HepG2 (cell line): Measurements from ENCODE around the gene SMIM14. TPM values are rescaled to one million over a fixed set of nuclear protein-coding genes. Genes with fewer than 3 reads are reported as not detected.
A peak's percentile ranks its signal among the peaks of the same experiment; 100 is the strongest.

Experiments used
- AKAP8 ChIP-seq: sonication (generic); formaldehyde crosslinking; IDR thresholded peaks from 2 replicates; pipeline ENCODE4 v1.5.1; 2020; ENCODE audit warnings: mild to moderate bottlenecking, missing genetic modification reagents
- ATM ChIP-seq: fragments of 450-650 bp; IDR thresholded peaks from 2 replicates; pipeline ENCODE4 v1.7.1; 2017; ENCODE audit warnings: mild to moderate bottlenecking, borderline replicate concordance
- FOSL2 ChIP-seq: sonication (generic); formaldehyde crosslinking; IDR thresholded peaks from 2 replicates; pipeline ENCODE4 v1.4.0; 2020; ENCODE audit warnings: missing genetic modification reagents
- NFE2L2 ChIP-seq: fragments of 150-350 bp; IDR thresholded peaks from 2 replicates; pipeline ENCODE4 v1.6.1; 2014; ENCODE audit warnings: low read length
- NR2F2 ChIP-seq: IDR thresholded peaks from 2 replicates; pipeline ENCODE4 v1.6.1; 2012; ENCODE audit warnings: low read depth, inconsistent platforms, borderline replicate concordance
- PHF5A ChIP-seq: IDR thresholded peaks from one replicate; pipeline ENCODE4 v1.6.1; 2018; ENCODE audit warnings: low read depth, missing genetic modification reagents; ENCODE audit not compliant: unreplicated experiment
- PPARG ChIP-seq: conservative IDR thresholded peaks from 2 replicates; pipeline ENCODE4 v1.6.1; 2016; ENCODE audit warnings: missing biosample characterization, missing genetic modification reagents
- RNF2 ChIP-seq: fragments of 450-650 bp; conservative IDR thresholded peaks from 2 replicates; pipeline ENCODE4 v1.6.1; 2016; ENCODE audit warnings: low read depth
- SCMH1 ChIP-seq: sonication (generic); formaldehyde crosslinking; IDR thresholded peaks from 2 replicates; pipeline ENCODE4 v1.9.0; 2021; ENCODE audit warnings: missing genetic modification reagents, mild to moderate bottlenecking, borderline replicate concordance
- TOE1 ChIP-seq: sonication (generic); formaldehyde crosslinking; IDR thresholded peaks from 2 replicates; pipeline ENCODE4 v1.4.0; 2020; ENCODE audit warnings: mild to moderate bottlenecking, missing genetic modification reagents
- ZFP90 ChIP-seq: sonication (generic); formaldehyde crosslinking; IDR thresholded peaks from 2 replicates; pipeline ENCODE4 v1.8.0; 2022; ENCODE audit warnings: missing genetic modification reagents, mild to moderate bottlenecking, inconsistent platforms, borderline replicate concordance
- ZMAT3 ChIP-seq: sonication (generic); formaldehyde crosslinking; conservative IDR thresholded peaks from 2 replicates; pipeline ENCODE4 v1.7.0; 2021; ENCODE audit warnings: missing genetic modification reagents
- ZMYM4 ChIP-seq: sonication (generic); formaldehyde crosslinking; IDR thresholded peaks from 2 replicates; pipeline ENCODE4 v1.8.1; 2023; ENCODE audit warnings: mild to moderate bottlenecking, missing genetic modification reagents
- ZNF232 ChIP-seq: sonication (generic); formaldehyde crosslinking; IDR thresholded peaks from 2 replicates; pipeline ENCODE4 v1.4.0; 2020; ENCODE audit warnings: missing genetic modification reagents, borderline replicate concordance
- ZNF530 ChIP-seq: sonication (generic); formaldehyde crosslinking; IDR thresholded peaks from 2 replicates; pipeline ENCODE4 v1.5.0; 2020; ENCODE audit warnings: low read depth, mild to moderate bottlenecking, missing genetic modification reagents
- ZNF660 ChIP-seq: sonication (generic); formaldehyde crosslinking; IDR thresholded peaks from 2 replicates; pipeline ENCODE4 v1.5.1; 2020; ENCODE audit warnings: mild to moderate bottlenecking, low read depth, missing genetic modification reagents, borderline replicate concordance
- polyA plus RNA-seq, 8 experiments: library from polyadenylated mRNA; depleted of rRNA in 3 of 8; stranded (reverse) in 7 of 8; unstranded in 1 of 8; fragments of >200 nt; fragmentation: Illumina TruSeq in 4 of 8; extraction: Trizol in 4 of 8; gene quantifications; 2 replicates each; pipeline versions ENCODE4 v1.2.1 to v1.2.3, GENCODE V29; 2011 to 2016; ENCODE audit warnings: low read depth in 4 of 8, missing spikeins in 1 of 8, mixed read lengths in 1 of 8; ENCODE audit not compliant: insufficient read depth in 1 of 8
- total RNA-seq, 5 experiments: library from RNA; depleted of rRNA; stranded (reverse); fragments of >200 nt; fragmentation: Illumina TruSeq; extraction: Trizol; gene quantifications; 2 replicates each; pipeline ENCODE4 v1.2.3, GENCODE V29; 2016; ENCODE audit warnings: low read depth in 1 of 5
- TF ChIP-seq, protein P1 (sequence below): IDR thresholded peaks from 2 replicates; pipeline ENCODE4 v1.6.1; 2016; ENCODE audit warnings: low read depth
- TF ChIP-seq, protein P2 (sequence below): sonication (generic); formaldehyde crosslinking; IDR thresholded peaks from 2 replicates; pipeline ENCODE4 v1.5.0; 2020; ENCODE audit warnings: mild to moderate bottlenecking, missing genetic modification reagents
- TF ChIP-seq, protein P3 (sequence below): sonication (generic); formaldehyde crosslinking; IDR thresholded peaks from 2 replicates; pipeline ENCODE4 v1.4.0; 2020; ENCODE audit warnings: mild to moderate bottlenecking, missing genetic modification reagents

Gene SMIM14
- total and polyA plus RNA-seq, 2 of the 13 experiments (the other 11 are each of a cell fraction or from before 2014, with no cell fraction given): 16.3 to 28.1 TPM

DNA sequence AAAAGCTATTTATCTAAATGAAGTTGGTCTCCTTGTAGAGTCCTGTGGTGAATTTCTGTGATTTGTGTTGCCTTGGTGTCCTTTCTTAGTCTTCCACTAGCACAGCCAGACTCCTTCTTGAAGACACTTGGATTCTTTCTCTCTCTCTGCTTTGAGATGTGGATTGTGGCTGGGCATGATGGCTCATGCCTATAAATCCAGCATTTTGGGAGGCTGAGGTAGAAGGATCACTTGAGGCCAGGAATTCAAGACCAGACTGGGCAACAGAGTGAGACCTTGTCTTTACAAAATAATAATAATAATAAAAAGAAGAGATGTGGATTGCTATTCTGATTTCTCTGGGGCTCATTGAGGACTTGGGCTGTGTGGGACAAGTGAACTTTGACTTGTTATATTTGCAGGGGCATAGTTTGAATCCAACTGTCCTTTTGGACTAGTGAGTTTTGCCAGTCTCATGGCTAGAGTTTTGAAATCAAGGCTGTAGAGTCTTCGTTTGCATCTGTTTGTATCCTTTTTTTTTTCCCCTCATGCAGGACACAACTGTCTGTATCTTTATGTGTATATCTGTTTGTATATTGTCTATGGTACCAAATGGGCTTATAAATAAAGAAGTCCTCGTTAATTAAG lies 11.1 kb upstream of the SMIM14 start (continued):
- TF ChIP-seq ZNF232 (CRISPR knock-in tag): no peak
- TF ChIP-seq AKAP8 (CRISPR knock-in tag): no peak
- TF ChIP-seq SCMH1 (CRISPR knock-in tag): no peak
- TF ChIP-seq, protein P1, sequence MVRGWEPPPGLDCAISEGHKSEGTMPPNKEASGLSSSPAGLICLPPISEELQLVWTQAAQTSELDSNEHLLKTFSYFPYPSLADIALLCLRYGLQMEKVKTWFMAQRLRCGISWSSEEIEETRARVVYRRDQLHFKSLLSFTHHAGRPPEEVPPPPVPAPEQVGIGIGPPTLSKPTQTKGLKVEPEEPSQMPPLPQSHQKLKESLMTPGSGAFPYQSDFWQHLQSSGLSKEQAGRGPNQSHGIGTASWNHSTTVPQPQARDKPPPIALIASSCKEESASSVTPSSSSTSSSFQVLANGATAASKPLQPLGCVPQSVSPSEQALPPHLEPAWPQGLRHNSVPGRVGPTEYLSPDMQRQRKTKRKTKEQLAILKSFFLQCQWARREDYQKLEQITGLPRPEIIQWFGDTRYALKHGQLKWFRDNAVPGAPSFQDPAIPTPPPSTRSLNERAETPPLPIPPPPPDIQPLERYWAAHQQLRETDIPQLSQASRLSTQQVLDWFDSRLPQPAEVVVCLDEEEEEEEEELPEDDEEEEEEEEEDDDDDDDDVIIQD: peak; percentile 57; the same call in 1 of the 2 replicates
- TF ChIP-seq PPARG (CRISPR knock-in tag): peak; percentile 63; the same call in 1 of the 2 replicates
- 0 out of 2 replicates have a peak, but pooled peaks have one; percentile 7 for TF ChIP-seq NFE2L2
- no peak for TF ChIP-seq ZMAT3 (CRISPR knock-in tag)
- TF ChIP-seq PHF5A (CRISPR knock-in tag): no peak
- TF ChIP-seq, protein P2, sequence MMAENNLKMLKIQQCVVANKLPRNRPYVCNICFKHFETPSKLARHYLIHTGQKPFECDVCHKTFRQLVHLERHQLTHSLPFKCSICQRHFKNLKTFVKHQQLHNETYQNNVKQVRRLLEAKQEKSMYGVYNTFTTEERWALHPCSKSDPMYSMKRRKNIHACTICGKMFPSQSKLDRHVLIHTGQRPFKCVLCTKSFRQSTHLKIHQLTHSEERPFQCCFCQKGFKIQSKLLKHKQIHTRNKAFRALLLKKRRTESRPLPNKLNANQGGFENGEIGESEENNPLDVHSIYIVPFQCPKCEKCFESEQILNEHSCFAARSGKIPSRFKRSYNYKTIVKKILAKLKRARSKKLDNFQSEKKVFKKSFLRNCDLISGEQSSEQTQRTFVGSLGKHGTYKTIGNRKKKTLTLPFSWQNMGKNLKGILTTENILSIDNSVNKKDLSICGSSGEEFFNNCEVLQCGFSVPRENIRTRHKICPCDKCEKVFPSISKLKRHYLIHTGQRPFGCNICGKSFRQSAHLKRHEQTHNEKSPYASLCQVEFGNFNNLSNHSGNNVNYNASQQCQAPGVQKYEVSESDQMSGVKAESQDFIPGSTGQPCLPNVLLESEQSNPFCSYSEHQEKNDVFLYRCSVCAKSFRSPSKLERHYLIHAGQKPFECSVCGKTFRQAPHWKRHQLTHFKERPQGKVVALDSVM (CRISPR knock-in tag): peak; percentile 60
- peak; percentile 38; the same call in 1 of the 2 replicates for TF ChIP-seq ZMYM4 (CRISPR knock-in tag)
- TF ChIP-seq RNF2: no peak
- no peak for TF ChIP-seq NR2F2
- no peak for TF ChIP-seq ZNF660
- no peak for TF ChIP-seq FOSL2
- TF ChIP-seq ZNF530 (CRISPR knock-in tag): no peak
- no peak for TF ChIP-seq ATM
- TF ChIP-seq TOE1 (CRISPR knock-in tag): no peak
- TF ChIP-seq ZFP90: no peak
- TF ChIP-seq, protein P3, sequence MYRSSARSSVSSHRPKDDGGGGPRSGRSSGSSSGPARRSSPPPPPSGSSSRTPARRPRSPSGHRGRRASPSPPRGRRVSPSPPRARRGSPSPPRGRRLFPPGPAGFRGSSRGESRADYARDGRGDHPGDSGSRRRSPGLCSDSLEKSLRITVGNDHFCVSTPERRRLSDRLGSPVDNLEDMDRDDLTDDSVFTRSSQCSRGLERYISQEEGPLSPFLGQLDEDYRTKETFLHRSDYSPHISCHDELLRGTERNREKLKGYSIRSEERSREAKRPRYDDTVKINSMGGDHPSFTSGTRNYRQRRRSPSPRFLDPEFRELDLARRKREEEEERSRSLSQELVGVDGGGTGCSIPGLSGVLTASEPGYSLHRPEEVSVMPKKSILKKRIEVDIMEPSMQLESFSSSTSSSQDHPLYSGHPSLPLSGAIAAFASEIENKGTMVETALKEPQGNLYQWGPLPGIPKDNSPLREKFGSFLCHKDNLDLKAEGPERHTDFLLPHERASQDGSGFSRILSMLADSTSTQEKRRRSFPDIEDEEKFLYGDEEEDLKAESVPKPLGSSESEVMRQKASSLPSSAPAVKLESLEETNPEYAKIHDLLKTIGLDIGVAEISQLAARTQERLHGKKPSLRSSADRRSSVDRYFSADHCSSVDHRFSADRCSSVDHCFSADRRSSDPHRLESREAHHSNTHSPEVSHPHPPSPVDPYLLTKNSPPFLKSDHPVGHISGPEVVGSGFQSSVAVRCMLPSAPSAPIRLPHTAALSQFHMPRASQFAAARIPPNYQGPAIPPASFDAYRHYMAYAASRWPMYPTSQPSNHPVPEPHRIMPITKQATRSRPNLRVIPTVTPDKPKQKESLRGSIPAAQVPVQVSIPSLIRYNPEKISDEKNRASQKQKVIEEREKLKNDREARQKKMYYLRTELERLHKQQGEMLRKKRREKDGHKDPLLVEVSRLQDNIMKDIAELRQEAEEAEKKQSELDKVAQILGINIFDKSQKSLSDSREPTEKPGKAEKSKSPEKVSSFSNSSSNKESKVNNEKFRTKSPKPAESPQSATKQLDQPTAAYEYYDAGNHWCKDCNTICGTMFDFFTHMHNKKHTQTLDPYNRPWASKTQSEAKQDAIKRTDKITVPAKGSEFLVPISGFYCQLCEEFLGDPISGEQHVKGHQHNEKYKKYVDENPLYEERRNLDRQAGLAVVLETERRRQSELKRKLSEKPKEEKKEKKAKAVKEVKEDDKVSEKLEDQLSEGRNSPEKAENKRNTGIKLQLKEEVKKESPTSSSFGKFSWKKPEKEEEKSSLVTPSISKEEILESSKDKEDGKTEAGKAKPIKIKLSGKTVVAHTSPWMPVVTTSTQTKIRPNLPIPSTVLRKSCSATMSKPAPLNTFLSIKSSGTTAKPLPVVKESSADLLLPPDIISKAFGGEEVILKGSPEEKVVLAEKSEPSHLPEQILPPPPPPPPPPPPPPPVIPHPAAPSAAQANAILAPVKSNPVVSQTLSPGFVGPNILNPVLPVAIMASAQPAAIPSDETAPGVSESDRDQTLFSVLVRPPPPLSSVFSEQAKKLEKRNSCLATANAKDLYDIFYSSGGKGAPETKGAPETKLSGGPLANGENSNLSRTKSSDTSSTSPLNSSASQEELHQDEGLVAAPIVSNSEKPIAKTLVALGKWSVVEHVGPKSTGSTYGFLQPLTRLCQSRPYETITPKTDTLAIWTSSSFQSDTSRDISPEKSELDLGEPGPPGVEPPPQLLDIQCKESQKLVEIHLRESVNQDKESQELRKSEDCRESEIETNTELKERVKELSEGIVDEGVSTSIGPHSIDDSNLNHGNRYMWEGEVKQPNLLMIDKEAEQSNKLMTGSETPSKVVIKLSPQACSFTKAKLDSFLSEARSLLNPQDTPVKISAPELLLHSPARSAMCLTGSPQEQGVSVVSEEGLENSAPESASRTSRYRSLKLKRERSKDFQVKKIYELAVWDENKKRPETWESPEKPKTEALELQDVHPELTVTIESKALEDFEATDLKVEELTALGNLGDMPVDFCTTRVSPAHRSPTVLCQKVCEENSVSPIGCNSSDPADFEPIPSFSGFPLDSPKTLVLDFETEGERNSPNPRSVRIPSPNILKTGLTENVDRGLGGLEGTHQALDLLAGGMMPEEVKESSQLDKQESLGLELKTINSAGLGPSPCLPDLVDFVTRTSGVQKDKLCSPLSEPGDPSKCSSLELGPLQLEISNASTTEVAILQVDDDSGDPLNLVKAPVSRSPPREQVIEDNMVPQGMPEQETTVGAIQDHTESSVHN (CRISPR knock-in tag): no peak
